Trophoblast cell (in vitro differentiated cells and primary cell): Measurements from ENCODE around the gene PAK5.

ENCODE experiments used
- DNase-seq, 2 donors: peaks; one replicate each; pipeline ENCODE4 v3.0.0-alpha.2; 2016
- H2AFZ ChIP-seq: 2 replicates; pipeline ENCODE4 v1.6.1; 2013; ENCODE audit warnings: low read length, moderate library complexity, mild to moderate bottlenecking; ENCODE audit not compliant: insufficient read depth, poor library complexity
- H2AK5ac ChIP-seq: 2 replicates; pipeline ENCODE4 v1.6.1; 2013; ENCODE audit warnings: mild to moderate bottlenecking, low read length
- H2BK120ac ChIP-seq: 2 replicates; pipeline ENCODE4 v1.6.1; 2013; ENCODE audit warnings: low read length, mild to moderate bottlenecking, moderate library complexity; ENCODE audit not compliant: insufficient read depth, poor library complexity
- H2BK12ac ChIP-seq: 2 replicates; pipeline ENCODE4 v1.6.1; 2013; ENCODE audit warnings: mild to moderate bottlenecking, low read length, moderate library complexity
- H2BK5ac ChIP-seq: 2 replicates; pipeline ENCODE4 v1.6.1; 2013; ENCODE audit warnings: low read length, low read depth, moderate library complexity, mild to moderate bottlenecking; ENCODE audit not compliant: poor library complexity
- H3K14ac ChIP-seq: 2 replicates; pipeline ENCODE4 v1.6.1; 2013; ENCODE audit warnings: mild to moderate bottlenecking, low read length
- H3K18ac ChIP-seq: 2 replicates; pipeline ENCODE4 v1.6.1; 2013; ENCODE audit warnings: mild to moderate bottlenecking, low read length
- H3K23ac ChIP-seq: 2 replicates; pipeline ENCODE4 v1.6.1; 2013; ENCODE audit warnings: low read length
- H3K27ac ChIP-seq: 2 replicates; pipeline ENCODE4 v1.5.1; 2013; ENCODE audit warnings: low read depth, mild to moderate bottlenecking, inconsistent platforms, low read length, moderate library complexity
- H3K27me3 ChIP-seq: 2 replicates; pipeline ENCODE4 v1.6.1; 2013; ENCODE audit warnings: inconsistent platforms, mild to moderate bottlenecking, low read length, moderate library complexity; ENCODE audit not compliant: insufficient read depth
- H3K36me3 ChIP-seq, 2 experiments: 1 replicate in 1 of 2; 2 replicates in 1 of 2; pipeline ENCODE4 v1.6.1; 2013; ENCODE audit warnings: low read length in 2 of 2, mild to moderate bottlenecking in 2 of 2, moderate library complexity in 1 of 2; ENCODE audit not compliant: insufficient read depth in 2 of 2, control insufficient read depth in 1 of 2
- H3K4ac ChIP-seq: 2 replicates; pipeline ENCODE4 v1.6.1; 2013; ENCODE audit warnings: low read depth, mild to moderate bottlenecking, low read length, moderate library complexity
- H3K4me1 ChIP-seq, 2 experiments: 1 replicate in 1 of 2; 2 replicates in 1 of 2; pipeline ENCODE4 v1.6.1; 2013; ENCODE audit warnings: low read length in 2 of 2, mild to moderate bottlenecking in 2 of 2, moderate library complexity in 1 of 2; ENCODE audit not compliant: insufficient read depth in 2 of 2, control insufficient read depth in 1 of 2
- H3K4me2 ChIP-seq: 2 replicates; pipeline ENCODE4 v1.6.1; 2013; ENCODE audit warnings: inconsistent platforms, mild to moderate bottlenecking, low read length, moderate library complexity
- H3K4me3 ChIP-seq: 2 replicates; pipeline ENCODE4 v1.5.1; 2013; ENCODE audit warnings: mild to moderate bottlenecking, low read depth, low read length, inconsistent platforms
- H3K79me1 ChIP-seq: one replicate; pipeline ENCODE4 v1.6.1; 2013; ENCODE audit warnings: low read length
- H3K79me2 ChIP-seq: 2 replicates; pipeline ENCODE4 v1.6.1; 2013; ENCODE audit warnings: low read length, mild to moderate bottlenecking; ENCODE audit not compliant: control insufficient read depth, insufficient read depth, poor library complexity
- H3K9ac ChIP-seq: 2 replicates; pipeline ENCODE4 v1.6.1; 2013; ENCODE audit warnings: mild to moderate bottlenecking, low read length
- H3K9me3 ChIP-seq: 2 replicates; pipeline ENCODE4 v1.6.1; 2013; ENCODE audit warnings: low read depth, mild to moderate bottlenecking, control low read depth, inconsistent platforms, low read length; ENCODE audit not compliant: insufficient read depth
- H4K12ac ChIP-seq: 2 replicates; pipeline ENCODE4 v1.6.1; 2013; ENCODE audit warnings: low read depth, mild to moderate bottlenecking, low read length, moderate library complexity
- H4K8ac ChIP-seq: 2 replicates; pipeline ENCODE4 v1.6.1; 2013; ENCODE audit warnings: low read depth, mild to moderate bottlenecking, low read length, moderate library complexity
- H4K91ac ChIP-seq: one replicate; pipeline ENCODE4 v1.6.1; 2013; ENCODE audit warnings: low read depth, mild to moderate bottlenecking, low read length, moderate library complexity
- WGBS: extraction: QIAGEN DNeasy Blood & Tissue Kit; methylation state at CpG from one replicate; pipeline ENCODE4 v1.1.7; 2013; ENCODE audit warnings: missing lambda C conversion rate; ENCODE audit not compliant: insufficient read length, insufficient coverage; ENCODE audit errors: extremely low coverage; 5-methylcytosine and 5-hydroxymethylcytosine counted together

PAK5 gene

GRCh38 chr20:9685011-9685410 is 153.9 kb downstream of the PAK5 start:
- H4K8ac ChIP-seq: no peak overlapping the region
- H3K9me3 ChIP-seq: no peaks in the 10 kb centered on the region
- H3K79me2 ChIP-seq: no peaks in the 10 kb centered on the region

GRCh38 chr20:9677100-9677623 is 161.7 kb downstream of the PAK5 start:
- no peak for DNase-seq
- Histone ChIP-seq H2BK12ac (no peak overlapping the region), H3K36me3 (no peaks in the 10 kb centered on the region), H4K12ac (no peak overlapping the region), H3K4ac (no peak overlapping the region), H3K9me3 (no peaks in the 10 kb centered on the region), H3K79me2 (no peaks in the 10 kb centered on the region), H2BK5ac (no peak overlapping the region), H3K79me1 (no peaks in the 10 kb centered on the region), H3K4me2 (no peak overlapping the region), H3K9ac (no peak overlapping the region), H2AFZ (no peak overlapping the region), H2AK5ac (no peak overlapping the region), H3K4me1 (no peaks in the 10 kb centered on the region), H2BK120ac (no peak overlapping the region), H3K4me3 (no peak overlapping the region), H3K18ac (no peak overlapping the region), H4K8ac (no peak overlapping the region), H3K14ac (no peak overlapping the region), H3K27ac (no peak overlapping the region), H4K91ac (no peak overlapping the region), H3K23ac (no peak overlapping the region), H3K27me3 (no peaks in the 10 kb centered on the region)
- WGBS: no CpG with 5 or more reads among the region's 3 CpGs

More at GRCh38 chr20:9685011-9685410, 153.9 kb downstream of the PAK5 start:
- Histone ChIP-seq H2BK120ac (no peak overlapping the region), H3K14ac (no peak overlapping the region), H3K27me3 (no peaks in the 10 kb centered on the region), H3K4me3 (no peak overlapping the region), H3K4ac (no peak overlapping the region), H2BK5ac (no peak overlapping the region), H3K4me2 (no peak overlapping the region), H2AFZ (no peak overlapping the region), H4K12ac (no peak overlapping the region), H4K91ac (no peak overlapping the region), H3K23ac (no peak overlapping the region), H3K79me1 (no peaks in the 10 kb centered on the region), H3K4me1 (no peaks in the 10 kb centered on the region), H3K9ac (no peak overlapping the region), H2BK12ac (no peak overlapping the region), H3K36me3 (no peaks in the 10 kb centered on the region), H3K27ac (no peak overlapping the region), H3K18ac (no peak overlapping the region), H2AK5ac (no peak overlapping the region)
- DNase-seq: no peak

GRCh38 chr20:9672981-9673380 is 165.9 kb downstream of the PAK5 start:
- Histone ChIP-seq H3K23ac (no peak overlapping the region), H3K79me1 (no peaks in the 10 kb centered on the region)
- no peak for DNase-seq

DNA sequence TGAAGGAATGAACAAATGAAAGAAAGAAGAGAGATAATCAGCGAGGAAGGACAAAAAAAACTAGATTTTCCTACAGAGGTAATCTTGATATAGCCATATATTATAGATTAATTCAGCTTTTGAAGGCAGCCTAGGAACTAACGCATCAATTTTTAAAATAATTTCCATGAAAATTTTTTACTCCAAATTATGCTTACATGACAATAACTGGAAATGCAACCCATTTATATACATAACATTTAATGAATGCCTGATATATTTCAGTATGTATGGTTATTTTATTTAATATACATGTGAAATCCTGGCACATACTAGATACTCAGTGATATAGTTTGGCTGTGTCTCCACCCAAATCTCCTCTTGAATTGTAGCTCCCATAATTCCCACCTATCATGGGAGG is 166.8 kb downstream of the PAK5 start:
- Histone ChIP-seq H2AK5ac (no peak overlapping the region), H3K27ac (no peak overlapping the region), H2AFZ (no peak overlapping the region), H3K4me1 (no peaks in the 10 kb centered on the region), H3K27me3 (no peaks in the 10 kb centered on the region), H4K91ac (no peak overlapping the region), H3K9me3 (no peaks in the 10 kb centered on the region), H3K23ac (no peak overlapping the region), H3K79me1 (no peaks in the 10 kb centered on the region), H4K8ac (no peak overlapping the region), H3K4me3 (no peak overlapping the region), H4K12ac (no peak overlapping the region), H3K36me3 (no peaks in the 10 kb centered on the region), H3K79me2 (no peaks in the 10 kb centered on the region), H3K4me2 (no peak overlapping the region), H2BK12ac (no peak overlapping the region), H3K14ac (no peak overlapping the region), H2BK120ac (no peak overlapping the region), H3K18ac (no peak overlapping the region), H3K4ac (no peak overlapping the region), H3K9ac (no peak overlapping the region), H2BK5ac (no peak overlapping the region)
- no CpG with 5 or more reads among the region's 2 CpGs for WGBS
- no peak for DNase-seq

More at GRCh38 chr20:9672981-9673380, 165.9 kb downstream of the PAK5 start:
- Histone ChIP-seq H3K9me3 (no peaks in the 10 kb centered on the region), H2AFZ (no peak overlapping the region), H3K9ac (no peak overlapping the region), H3K27ac (no peak overlapping the region), H4K91ac (no peak overlapping the region), H3K14ac (no peak overlapping the region), H3K4me3 (no peak overlapping the region), H2AK5ac (no peak overlapping the region), H3K4me1 (no peaks in the 10 kb centered on the region), H3K79me2 (no peaks in the 10 kb centered on the region), H3K27me3 (no peaks in the 10 kb centered on the region), H3K18ac (no peak overlapping the region), H3K36me3 (no peaks in the 10 kb centered on the region), H2BK5ac (no peak overlapping the region), H4K12ac (no peak overlapping the region), H2BK120ac (no peak overlapping the region), H4K8ac (no peak overlapping the region), H3K4ac (no peak overlapping the region), H3K4me2 (no peak overlapping the region), H2BK12ac (no peak overlapping the region)
